ENCODE results near the gene SDHB. TPM values are rescaled to one million over a fixed set of nuclear protein-coding genes. Genes with fewer than 3 reads are reported as not detected.

The SDHB gene
- total RNA-seq, 1 donor from 2014 or later: 69.0 TPM

- no peaks in the 10 kb centered on the region for H3K4me1 Mint-ChIP-seq (ENCODE audit: unreplicated experiment)
- H3K4me3 Mint-ChIP-seq (ENCODE audit: unreplicated experiment): no peak overlapping the region
- no peaks in the 10 kb centered on the region for H3K36me3 Mint-ChIP-seq (ENCODE audit: unreplicated experiment)
- no peak overlapping the region for H3K27ac Mint-ChIP-seq (ENCODE audit: unreplicated experiment)
- no peak for TF ChIP-seq CTCF (IDR thresholded peaks at IDR 0.05)
- H3K9me3 Mint-ChIP-seq (ENCODE audit: unreplicated experiment): no peaks in the 10 kb centered on the region
- H3K27me3 Mint-ChIP-seq (ENCODE audit: unreplicated experiment): peaks cover 5% of the 10 kb centered on the region
- DNase-seq (ENCODE audit: extremely low spot score, unreplicated experiment): no peak
Observed at GRCh38 chr1:17069452-17070162, 15.8 kb upstream of the SDHB start.

GRCh38 chr1:17068789-17069188, 15.0 kb upstream of the SDHB start:
- Mint-ChIP-seq H3K4me1 (ENCODE audit: unreplicated experiment) (no peaks in the 10 kb centered on the region), H3K9me3 (ENCODE audit: unreplicated experiment) (no peaks in the 10 kb centered on the region), H3K4me3 (ENCODE audit: unreplicated experiment) (no peak overlapping the region), H3K27ac (ENCODE audit: unreplicated experiment) (no peak overlapping the region), H3K27me3 (ENCODE audit: unreplicated experiment) (peaks cover 5% of the 10 kb centered on the region), H3K36me3 (ENCODE audit: unreplicated experiment) (no peaks in the 10 kb centered on the region)
- DNase-seq (ENCODE audit: extremely low spot score, unreplicated experiment): no peak
- no peak for TF ChIP-seq CTCF (IDR thresholded peaks at IDR 0.05)

- no peaks in the 10 kb centered on the region for H3K9me3 Mint-ChIP-seq (ENCODE audit: unreplicated experiment)
- H3K36me3 Mint-ChIP-seq (ENCODE audit: unreplicated experiment): no peaks in the 10 kb centered on the region
- H3K4me3 Mint-ChIP-seq (ENCODE audit: unreplicated experiment): no peak overlapping the region
- peaks cover 5% of the 10 kb centered on the region for H3K27me3 Mint-ChIP-seq (ENCODE audit: unreplicated experiment)
- no peak for DNase-seq (ENCODE audit: extremely low spot score, unreplicated experiment)
- peaks cover 4% of the 10 kb centered on the region for H3K4me1 Mint-ChIP-seq (ENCODE audit: unreplicated experiment)
- no peak for TF ChIP-seq CTCF (IDR thresholded peaks at IDR 0.05)
- H3K27ac Mint-ChIP-seq (ENCODE audit: unreplicated experiment): no peak overlapping the region
Observed at GRCh38 chr1:17067465-17068240, 13.8 kb upstream of the SDHB start.

GRCh38 chr1:17067069-17067426, 13.2 kb upstream of the SDHB start:
- peaks cover 3% of the 10 kb centered on the region for H3K27me3 Mint-ChIP-seq (ENCODE audit: unreplicated experiment)
- no peaks in the 10 kb centered on the region for H3K9me3 Mint-ChIP-seq (ENCODE audit: unreplicated experiment)
- H3K36me3 Mint-ChIP-seq (ENCODE audit: unreplicated experiment): no peaks in the 10 kb centered on the region
- H3K4me1 Mint-ChIP-seq (ENCODE audit: unreplicated experiment): peaks cover 4% of the 10 kb centered on the region
- TF ChIP-seq CTCF (IDR thresholded peaks at IDR 0.05): no peak
- H3K27ac Mint-ChIP-seq (ENCODE audit: unreplicated experiment): no peak overlapping the region
- no peak overlapping the region for H3K4me3 Mint-ChIP-seq (ENCODE audit: unreplicated experiment)
- no peak for DNase-seq (ENCODE audit: extremely low spot score, unreplicated experiment)

- no peaks in the 10 kb centered on the region for H3K36me3 Mint-ChIP-seq (ENCODE audit: unreplicated experiment)
- TF ChIP-seq CTCF (IDR thresholded peaks at IDR 0.05): no peak
- no peaks in the 10 kb centered on the region for H3K27me3 Mint-ChIP-seq (ENCODE audit: unreplicated experiment)
- no peak for DNase-seq (ENCODE audit: extremely low spot score, unreplicated experiment)
- no peak overlapping the region for H3K4me3 Mint-ChIP-seq (ENCODE audit: unreplicated experiment)
- H3K27ac Mint-ChIP-seq (ENCODE audit: unreplicated experiment): no peak overlapping the region
- peaks cover 4% of the 10 kb centered on the region for H3K4me1 Mint-ChIP-seq (ENCODE audit: unreplicated experiment)
- H3K9me3 Mint-ChIP-seq (ENCODE audit: unreplicated experiment): no peaks in the 10 kb centered on the region
Observed at GRCh38 chr1:17066361-17067068, 12.7 kb upstream of the SDHB start.
